HG02973 (cell line): ENCODE measurements around the gene PRM2.
"Not testable (repeated sequence)": the region's sequence is repeated elsewhere in the genome, so short reads cannot be mapped to it uniquely, and the experiment has no call there.

ENCODE experiments used
- ATAC-seq: cut with Tn5 transposase; IDR thresholded peaks from one replicate; pipeline ENCODE4 v1.9.1; 2021; ENCODE audit warnings: moderate library complexity; ENCODE audit not compliant: unreplicated experiment

PRM2 gene

GRCh38 chr16:11307639-11308492 lies 31.6 kb upstream of the PRM2 start:
- ATAC-seq: no peak

- no peak for ATAC-seq
Observed at GRCh38 chr16:11306997-11307638, 30.8 kb upstream of the PRM2 start.

- ATAC-seq: no peak
Observed at GRCh38 chr16:11306381-11306780, 30.1 kb upstream of the PRM2 start.

- ATAC-seq: no peak
Observed at GRCh38 chr16:11303405-11304138, 27.3 kb upstream of the PRM2 start.

GRCh38 chr16:11302977-11303376 lies 26.7 kb upstream of the PRM2 start:
- ATAC-seq: no peak

GRCh38 chr16:11301645-11302501 lies 25.6 kb upstream of the PRM2 start:
- ATAC-seq: no peak

GRCh38 chr16:11300560-11300892 lies 24.2 kb upstream of the PRM2 start:
- no peak for ATAC-seq

GRCh38 chr16:11299865-11300559 lies 23.7 kb upstream of the PRM2 start:
- no peak for ATAC-seq

- ATAC-seq: not testable (repeated sequence)
Observed at GRCh38 chr16:11298950-11299547, 22.8 kb upstream of the PRM2 start.

- no peak for ATAC-seq
Observed at GRCh38 chr16:11298143-11298900, 22.0 kb upstream of the PRM2 start.

- ATAC-seq: peak; percentile 73
Observed at GRCh38 chr16:11297492-11298142, 21.3 kb upstream of the PRM2 start.

- ATAC-seq: no peak
Observed at GRCh38 chr16:11296706-11297491, 20.6 kb upstream of the PRM2 start.

- no peak for ATAC-seq
Observed at GRCh38 chr16:11296351-11296705, 20.0 kb upstream of the PRM2 start.

- no peak for ATAC-seq
Observed at GRCh38 chr16:11295672-11296071, 19.4 kb upstream of the PRM2 start.

GRCh38 chr16:11292076-11292748 lies 15.9 kb upstream of the PRM2 start:
- ATAC-seq: no peak

- no peak for ATAC-seq
Observed at GRCh38 chr16:11291091-11291703, 14.9 kb upstream of the PRM2 start.
